HG02852 (cell line): Measurements from ENCODE around the gene MAST2.
"Not testable (repeated sequence)": the region's sequence is repeated elsewhere in the genome, so short reads cannot be mapped to it uniquely, and the experiment has no call there.

ENCODE experiments used
- ATAC-seq: cut with Tn5 transposase; IDR thresholded peaks from one replicate; pipeline ENCODE4 v1.9.1; 2021; ENCODE audit warnings: mild to moderate bottlenecking, moderate library complexity; ENCODE audit not compliant: unreplicated experiment

Gene MAST2

GRCh38 chr1:45930258-45931150 is 127.1 kb downstream of the MAST2 start:
- no peak for ATAC-seq

GRCh38 chr1:45932205-45932604 is 128.8 kb downstream of the MAST2 start:
- not testable (repeated sequence) for ATAC-seq

GRCh38 chr1:45934947-45935346 is 131.5 kb downstream of the MAST2 start:
- ATAC-seq = no peak

DNA sequence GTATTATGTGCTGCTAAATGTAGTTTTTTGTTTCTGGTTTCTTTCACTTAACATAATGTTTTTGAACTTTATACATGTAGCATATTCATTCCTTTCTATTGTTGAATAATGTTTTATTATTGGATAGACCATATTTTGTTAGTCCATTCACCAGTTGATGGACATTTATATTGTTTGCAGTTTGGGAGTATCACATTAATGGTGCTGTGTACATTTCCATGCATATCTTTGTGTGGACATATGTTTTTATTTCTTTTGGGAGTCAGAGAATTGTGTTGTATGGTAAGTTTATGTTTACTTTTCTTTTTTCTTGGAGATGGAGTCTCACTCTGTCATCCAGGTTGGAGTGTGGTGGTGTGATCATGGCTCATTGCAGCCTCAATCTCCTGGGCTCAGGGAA is 134.6 kb downstream of the MAST2 start:
- no peak for ATAC-seq

- no peak for ATAC-seq
Observed at GRCh38 chr1:45942411-45942810, 139.0 kb downstream of the MAST2 start.

- no peak for ATAC-seq
Observed at GRCh38 chr1:45943185-45943584, 139.8 kb downstream of the MAST2 start.

DNA sequence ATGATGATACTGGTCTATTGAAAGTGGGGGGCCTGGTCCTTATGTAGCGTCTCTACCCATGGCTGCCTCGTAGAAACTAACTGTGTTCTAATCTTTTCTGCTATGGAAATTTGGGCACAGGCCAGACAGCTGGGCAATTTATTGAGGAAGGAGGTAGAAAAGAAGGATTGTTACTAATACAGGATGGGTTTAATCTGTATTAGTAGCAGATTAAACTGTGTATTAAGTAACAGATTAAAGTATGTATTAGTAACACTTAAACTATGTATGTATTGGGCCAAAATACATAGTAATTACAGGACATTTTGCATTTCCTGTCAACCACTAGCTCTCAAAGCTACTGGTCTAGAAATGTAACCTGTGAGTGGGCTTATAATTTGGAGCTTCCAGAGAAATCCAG is 142.0 kb downstream of the MAST2 start:
- no peak for ATAC-seq

DNA sequence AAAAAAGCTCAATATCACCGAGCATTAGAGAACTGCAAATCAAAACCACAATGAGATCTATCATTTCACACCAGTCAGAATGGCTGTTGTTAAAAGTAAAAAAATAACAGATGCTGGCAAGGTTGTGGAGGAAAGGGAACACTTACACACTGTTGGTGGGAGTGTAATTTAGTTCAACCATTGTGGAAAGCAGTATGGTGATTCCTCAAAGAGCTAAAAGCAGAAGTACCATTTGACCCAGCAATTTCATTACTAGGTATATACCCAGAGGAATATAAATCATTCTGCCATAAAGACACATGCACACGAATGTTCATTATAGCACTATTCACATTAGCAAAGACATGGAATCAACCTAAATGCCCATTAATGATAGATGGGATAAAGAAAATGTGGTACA is 146.1 kb downstream of the MAST2 start:
- ATAC-seq = not testable (repeated sequence)

DNA sequence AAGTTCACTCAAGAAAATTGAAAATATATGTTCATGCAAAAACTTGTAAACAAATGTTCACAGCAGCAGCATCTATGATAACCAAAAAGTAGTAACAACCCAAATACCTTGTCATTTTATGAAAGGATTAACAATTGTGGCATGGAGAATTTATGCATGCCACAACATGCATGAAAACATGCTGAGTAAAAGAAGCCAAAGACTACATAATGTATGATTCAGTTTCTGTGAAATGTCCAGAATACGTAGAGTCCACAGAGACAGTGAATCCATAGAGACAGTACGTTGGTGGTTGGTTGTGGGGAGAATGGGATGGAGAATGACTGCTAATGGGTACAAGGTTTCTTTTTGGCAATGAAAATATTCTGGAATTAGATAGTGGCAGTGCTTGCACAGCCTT is 148.7 kb downstream of the MAST2 start:
- no peak for ATAC-seq

GRCh38 chr1:45953934-45954847 is 150.8 kb downstream of the MAST2 start:
- ATAC-seq = no peak

DNA sequence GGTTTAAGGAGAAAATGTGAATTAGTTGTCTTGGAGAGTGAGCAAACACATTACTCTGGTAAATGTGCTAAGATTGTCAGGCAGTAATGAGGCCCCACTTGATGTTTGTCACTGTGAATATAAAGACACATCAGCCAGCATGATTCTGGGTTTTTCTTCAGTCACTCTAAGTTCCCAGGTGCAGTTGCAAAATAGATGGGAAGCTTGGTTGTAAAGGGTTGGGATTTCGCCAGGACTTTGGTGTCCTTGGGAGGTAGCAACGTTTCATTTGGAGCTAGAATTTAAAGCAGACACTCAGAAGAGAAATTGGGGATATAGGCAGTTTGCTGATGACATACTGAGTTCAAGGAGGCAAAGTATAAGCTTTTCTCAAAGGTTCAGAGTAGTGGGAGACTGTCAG is 154.3 kb downstream of the MAST2 start:
- ATAC-seq = no peak

DNA sequence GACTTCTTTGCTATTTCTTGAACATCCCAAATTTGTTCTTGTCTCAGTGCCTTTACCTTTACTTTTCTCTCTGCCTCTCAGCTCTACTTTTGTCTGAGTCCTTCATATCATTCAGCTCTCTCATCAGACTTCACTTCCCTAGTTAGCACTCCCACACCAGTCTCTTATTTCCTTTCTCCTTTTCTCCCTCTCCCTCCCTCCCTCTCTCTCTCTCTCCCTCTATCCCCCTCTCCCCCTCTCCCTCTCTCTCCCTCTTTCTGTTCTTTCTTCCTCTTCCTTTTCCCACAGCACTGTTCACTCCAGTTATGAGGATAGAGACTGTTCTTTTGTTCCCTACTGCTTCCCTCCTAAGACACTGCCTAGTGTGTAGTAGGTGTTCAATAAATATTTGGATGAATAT is 154.9 kb downstream of the MAST2 start:
- ATAC-seq = no peak

- ATAC-seq = no peak
Observed at GRCh38 chr1:45960930-45961715, 157.7 kb downstream of the MAST2 start.

DNA sequence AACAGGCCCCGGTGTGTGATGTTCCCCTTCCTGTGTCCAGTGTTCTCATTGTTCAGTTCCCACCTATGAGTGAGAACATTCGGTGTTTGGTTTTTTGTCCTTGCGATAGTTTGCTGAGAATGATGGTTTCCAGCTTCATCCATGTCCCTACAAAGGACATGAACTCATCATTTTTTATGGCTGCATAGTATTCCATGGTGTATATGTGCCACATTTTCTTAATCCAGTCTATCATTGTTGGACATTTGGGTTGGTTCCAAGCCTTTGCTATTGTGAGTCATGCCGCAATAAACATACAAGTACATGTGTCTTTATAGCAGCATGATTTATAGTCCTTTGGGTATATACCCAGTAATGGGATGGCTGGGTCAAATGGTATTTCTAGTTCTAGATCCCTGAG is 158.5 kb downstream of the MAST2 start:
- ATAC-seq = not testable (repeated sequence)

- ATAC-seq = no peak
Observed at GRCh38 chr1:45968941-45969666, 165.7 kb downstream of the MAST2 start.

- ATAC-seq = no peak
Observed at GRCh38 chr1:45969866-45970265, 166.5 kb downstream of the MAST2 start.

- no peak for ATAC-seq
Observed at GRCh38 chr1:45971335-45971734, 167.9 kb downstream of the MAST2 start.

DNA sequence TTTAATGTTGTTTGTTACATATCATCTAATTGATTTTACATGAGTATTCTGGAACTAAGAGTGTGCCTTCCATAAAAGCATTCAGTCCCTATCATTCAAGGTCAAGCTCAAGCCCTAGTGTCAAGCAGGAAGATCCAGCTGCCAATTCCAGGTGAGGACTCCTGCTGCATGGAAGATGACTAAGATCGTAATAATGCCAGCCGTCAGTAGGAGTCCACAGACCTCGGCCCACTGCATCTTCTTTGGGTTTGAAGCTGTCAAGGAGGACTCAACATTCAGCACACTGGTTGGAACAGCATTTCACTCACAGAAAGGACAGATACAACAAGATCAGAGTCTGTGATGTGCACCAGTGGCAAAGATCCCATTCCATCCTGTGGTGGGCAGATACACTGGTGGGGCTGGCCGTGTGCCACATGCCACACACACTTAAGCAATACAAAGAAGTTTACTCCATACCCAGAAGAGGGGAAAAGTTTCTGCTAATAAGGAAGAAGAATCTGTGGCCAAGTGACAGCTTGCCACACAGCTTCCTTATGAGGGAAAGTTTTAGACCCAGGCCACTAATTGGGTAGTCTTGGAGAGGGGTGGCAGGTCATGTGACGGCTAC is 168.6 kb downstream of the MAST2 start:
- ATAC-seq = no peak

- no peak for ATAC-seq
Observed at GRCh38 chr1:45972621-45973020, 169.2 kb downstream of the MAST2 start.

GRCh38 chr1:45973121-45973520 is 169.7 kb downstream of the MAST2 start:
- no peak for ATAC-seq
